Measurements from ENCODE around the gene CES5A.
"Not testable (repeated sequence)": the region's sequence is repeated elsewhere in the genome, so short reads cannot be mapped to it uniquely, and the experiment has no call there.

CES5A gene

GRCh38 chr16:55821210-55821609 lies 54.0 kb downstream of the CES5A start:
- Histone ChIP-seq H3K4me2 (ENCODE audit: low read length) (no peak overlapping the region), H3F3A (ENCODE audit: control insufficient read depth, insufficient read depth) (no peaks in the 10 kb centered on the region), H3K79me2 (ENCODE audit: control insufficient read depth, low read length) (no peaks in the 10 kb centered on the region), H3K27ac (ENCODE audit: low read depth, low read length) (no peak overlapping the region), H4K20me1 (ENCODE audit: control insufficient read depth, insufficient read depth, low read depth, low read length) (no peaks in the 10 kb centered on the region), H3K36me3 (ENCODE audit: control insufficient read depth, low read length) (no peaks in the 10 kb centered on the region), H3K4me1 (ENCODE audit: control insufficient read depth, low read length) (no peaks in the 10 kb centered on the region), H3K9me3 (ENCODE audit: control insufficient read depth, insufficient read depth, low read length) (no peaks in the 10 kb centered on the region), H3K4me3 (ENCODE audit: low read length) (no peak overlapping the region), H3K9me2 (replicated peaks; ENCODE audit: control insufficient read depth, low read length) (no peaks in the 10 kb centered on the region), H3K27me3 (ENCODE audit: control insufficient read depth, low read length) (no peaks in the 10 kb centered on the region)
- no peak for TF ChIP-seq CTCF (IDR thresholded peaks at IDR 0.05; ENCODE audit: low read depth, low read length, poor library complexity, severe bottlenecking)
- no peak for TF ChIP-seq EZH2phosphoT487 (IDR thresholded peaks at IDR 0.05; ENCODE audit: borderline replicate concordance, low read length)

- no peaks in the 10 kb centered on the region for H3K4me1 ChIP-seq (ENCODE audit: control insufficient read depth, low read length)
- no peak overlapping the region for H3K27ac ChIP-seq (ENCODE audit: low read depth, low read length)
- no peak overlapping the region for H3K4me3 ChIP-seq (ENCODE audit: low read length)
- no peaks in the 10 kb centered on the region for H3K79me2 ChIP-seq (ENCODE audit: control insufficient read depth, low read length)
- H4K20me1 ChIP-seq (ENCODE audit: control insufficient read depth, insufficient read depth, low read depth, low read length) = no peaks in the 10 kb centered on the region
- no peak overlapping the region for H3K4me2 ChIP-seq (ENCODE audit: low read length)
- H3K36me3 ChIP-seq (ENCODE audit: control insufficient read depth, low read length) = no peaks in the 10 kb centered on the region
- H3K27me3 ChIP-seq (ENCODE audit: control insufficient read depth, low read length) = no peaks in the 10 kb centered on the region
- H3K9me3 ChIP-seq (ENCODE audit: control insufficient read depth, insufficient read depth, low read length) = no peaks in the 10 kb centered on the region
- H3F3A ChIP-seq (ENCODE audit: control insufficient read depth, insufficient read depth) = no peaks in the 10 kb centered on the region
- no peaks in the 10 kb centered on the region for H3K9me2 ChIP-seq (replicated peaks; ENCODE audit: control insufficient read depth, low read length)
- TF ChIP-seq CTCF (IDR thresholded peaks at IDR 0.05; ENCODE audit: low read depth, low read length, poor library complexity, severe bottlenecking) (no peak), EZH2phosphoT487 (IDR thresholded peaks at IDR 0.05; ENCODE audit: borderline replicate concordance, low read length) (no peak)
Measured at GRCh38 chr16:55820615-55821014, 54.6 kb downstream of the CES5A start.

DNA sequence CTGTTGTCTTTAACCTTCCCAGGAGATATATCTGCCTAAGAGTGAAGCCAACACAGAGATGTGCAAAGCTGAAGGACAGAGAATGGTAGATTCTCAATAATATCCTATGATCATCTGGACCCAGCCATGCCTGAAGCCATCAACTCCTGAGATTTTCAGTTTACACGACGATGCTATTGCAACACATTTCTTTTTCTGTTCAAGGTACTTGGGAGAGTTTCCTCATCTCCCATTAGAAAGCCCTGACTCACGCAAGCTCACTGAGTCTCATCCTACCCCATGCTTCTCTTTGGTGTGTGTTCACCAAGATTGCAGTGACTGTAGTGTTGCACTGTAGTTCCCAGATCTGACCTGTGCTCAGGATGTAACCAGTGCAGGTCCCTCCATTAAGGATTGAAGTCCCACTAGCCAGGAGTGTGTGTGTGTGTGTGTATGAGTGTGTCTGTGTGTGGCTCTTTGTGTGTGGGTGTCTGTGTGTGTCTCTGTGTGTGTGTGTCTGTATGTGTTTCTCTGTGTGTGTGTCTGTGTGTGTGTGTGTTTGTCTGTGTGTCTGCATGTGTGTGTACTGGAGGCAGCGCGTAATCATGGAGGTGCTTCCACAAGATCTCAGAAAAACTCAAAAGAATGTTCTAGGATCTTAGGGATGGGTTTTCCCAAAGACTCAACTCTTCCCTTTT lies 57.8 kb downstream of the CES5A start:
- Histone ChIP-seq H3F3A (ENCODE audit: control insufficient read depth, insufficient read depth) (no peaks in the 10 kb centered on the region), H3K9me3 (ENCODE audit: control insufficient read depth, insufficient read depth, low read length) (no peaks in the 10 kb centered on the region), H4K20me1 (ENCODE audit: control insufficient read depth, insufficient read depth, low read depth, low read length) (no peaks in the 10 kb centered on the region), H3K36me3 (ENCODE audit: control insufficient read depth, low read length) (no peaks in the 10 kb centered on the region), H3K4me1 (ENCODE audit: control insufficient read depth, low read length) (no peaks in the 10 kb centered on the region), H3K79me2 (ENCODE audit: control insufficient read depth, low read length) (no peaks in the 10 kb centered on the region), H3K27me3 (ENCODE audit: control insufficient read depth, low read length) (no peaks in the 10 kb centered on the region), H3K27ac (ENCODE audit: low read depth, low read length) (no peak overlapping the region), H3K4me2 (ENCODE audit: low read length) (no peak overlapping the region), H3K4me3 (ENCODE audit: low read length) (no peak overlapping the region), H3K9me2 (replicated peaks; ENCODE audit: control insufficient read depth, low read length) (no peaks in the 10 kb centered on the region)
- no peak for TF ChIP-seq EZH2phosphoT487 (IDR thresholded peaks at IDR 0.05; ENCODE audit: borderline replicate concordance, low read length)
- no peak for TF ChIP-seq CTCF (IDR thresholded peaks at IDR 0.05; ENCODE audit: low read depth, low read length, poor library complexity, severe bottlenecking)

GRCh38 chr16:55816222-55816621 lies 59.0 kb downstream of the CES5A start:
- H4K20me1 ChIP-seq (ENCODE audit: control insufficient read depth, insufficient read depth, low read depth, low read length); H3K79me2 ChIP-seq (ENCODE audit: control insufficient read depth, low read length); H3K27ac ChIP-seq (ENCODE audit: low read depth, low read length); H3K27me3 ChIP-seq (ENCODE audit: control insufficient read depth, low read length); H3K9me3 ChIP-seq (ENCODE audit: control insufficient read depth, insufficient read depth, low read length); H3F3A ChIP-seq (ENCODE audit: control insufficient read depth, insufficient read depth); H3K4me1 ChIP-seq (ENCODE audit: control insufficient read depth, low read length); H3K36me3 ChIP-seq (ENCODE audit: control insufficient read depth, low read length); H3K9me2 ChIP-seq (replicated peaks; ENCODE audit: control insufficient read depth, low read length); H3K4me3 ChIP-seq (ENCODE audit: low read length); H3K4me2 ChIP-seq (ENCODE audit: low read length): not testable (repeated sequence)

All from DOHH2 (cell line).